CD4-positive, alpha-beta T cell treated with Interleukin-15 for 4 hours (primary cell): ENCODE data around the gene TPTE2.
"Not testable (repeated sequence)": the region's sequence is repeated elsewhere in the genome, so short reads cannot be mapped to it uniquely, and the experiment has no call there.

Experiments
- DNase-seq: peaks from one replicate; pipeline ENCODE4 v3.0.0-alpha.2; 2020; ENCODE audit warnings: low spot score

TPTE2 gene

DNA sequence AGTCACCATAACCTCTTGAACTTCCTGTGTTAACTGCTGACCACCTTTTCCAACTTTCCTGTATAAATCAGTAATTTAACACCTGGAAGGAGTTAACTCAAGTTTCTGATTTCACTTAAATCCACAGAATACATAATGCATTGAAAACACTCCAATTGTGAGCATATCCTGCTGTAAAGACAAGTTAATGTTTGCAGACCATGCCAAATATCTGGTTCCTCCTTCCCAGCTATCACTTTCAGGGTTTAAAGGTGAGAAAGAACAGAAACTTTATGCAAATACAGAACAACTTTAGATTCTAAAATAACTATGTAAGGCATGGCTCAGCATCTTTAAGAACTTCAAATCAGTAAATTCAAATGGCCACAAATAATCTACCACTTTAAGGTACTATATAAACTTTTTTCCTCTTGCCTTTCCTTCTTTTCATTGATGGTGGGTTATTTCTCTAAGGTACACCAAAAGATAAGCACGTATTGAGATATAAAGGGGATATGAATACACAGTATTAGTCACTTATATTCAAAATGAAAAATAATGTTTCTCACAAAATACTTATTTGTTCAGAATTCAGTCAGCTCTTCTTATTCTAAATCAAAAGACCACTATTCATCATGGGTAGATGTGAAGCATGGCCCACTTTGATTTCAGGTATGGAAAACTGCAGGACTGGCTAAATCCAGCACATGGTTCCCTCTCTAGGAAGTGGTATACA is 6.6 kb upstream of the TPTE2 start:
- no peak for DNase-seq

DNA sequence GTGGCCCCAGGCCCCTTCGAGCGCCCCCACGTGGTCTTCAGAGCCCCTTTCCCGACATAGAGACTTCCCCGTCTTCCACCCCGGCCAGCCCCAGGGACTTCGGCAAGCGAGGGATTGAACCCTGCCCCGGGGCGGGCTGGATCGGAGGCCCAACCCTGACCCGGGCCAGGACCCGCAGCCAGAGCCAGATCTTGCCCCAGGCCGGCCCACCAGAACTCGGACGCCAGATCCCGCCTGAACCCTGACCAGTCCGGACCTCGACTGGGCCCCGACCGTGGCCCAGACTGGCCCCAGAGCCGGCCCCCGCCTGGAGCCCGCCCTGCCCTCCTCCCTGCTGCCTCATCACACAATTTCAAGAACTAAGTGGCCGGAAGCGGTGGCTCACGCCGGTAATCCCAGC is 253 bp upstream of the TPTE2 start:
- no peak for DNase-seq

DNA sequence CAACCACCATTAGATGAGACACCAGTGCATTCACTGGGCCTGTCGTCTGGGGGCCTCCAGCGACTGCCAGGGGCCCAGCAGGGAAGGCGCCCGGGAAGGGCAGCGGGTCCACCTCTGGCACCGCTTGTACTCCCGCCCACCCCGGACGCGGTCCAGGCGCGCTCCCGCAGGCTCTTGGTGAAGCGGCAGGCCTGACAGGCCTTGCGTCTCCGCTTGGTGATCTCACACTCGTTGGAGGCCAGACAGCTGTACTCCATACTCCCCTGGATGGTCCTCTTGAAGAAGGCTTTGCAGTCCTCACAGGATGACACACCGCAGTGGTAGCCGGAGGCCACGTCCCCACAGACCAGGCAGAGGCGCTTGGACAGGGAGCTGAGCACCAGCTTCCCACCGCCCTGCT is 660 bp downstream of the TPTE2 start:
- not testable (repeated sequence) for DNase-seq

DNA sequence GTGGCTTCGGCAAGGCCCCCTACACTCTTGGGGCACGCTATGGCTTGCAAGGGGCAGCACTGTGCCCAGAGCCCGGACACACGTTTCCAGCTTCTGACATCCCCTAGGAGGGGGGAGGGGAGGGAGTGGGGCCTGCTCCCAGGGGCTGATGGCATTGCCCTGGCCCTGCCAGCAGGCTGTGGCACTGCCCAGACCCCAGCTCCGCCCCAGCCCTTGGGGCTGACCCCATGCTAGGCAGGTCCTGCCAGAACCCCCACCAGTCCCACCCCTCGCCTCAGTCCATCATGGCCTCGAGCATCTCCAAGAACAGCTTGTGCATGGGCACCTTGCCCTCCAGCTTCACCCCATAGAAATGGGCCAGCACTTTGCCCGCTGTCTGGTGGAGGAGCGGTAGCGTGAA is 1.6 kb downstream of the TPTE2 start:
- not testable (repeated sequence) for DNase-seq

DNA sequence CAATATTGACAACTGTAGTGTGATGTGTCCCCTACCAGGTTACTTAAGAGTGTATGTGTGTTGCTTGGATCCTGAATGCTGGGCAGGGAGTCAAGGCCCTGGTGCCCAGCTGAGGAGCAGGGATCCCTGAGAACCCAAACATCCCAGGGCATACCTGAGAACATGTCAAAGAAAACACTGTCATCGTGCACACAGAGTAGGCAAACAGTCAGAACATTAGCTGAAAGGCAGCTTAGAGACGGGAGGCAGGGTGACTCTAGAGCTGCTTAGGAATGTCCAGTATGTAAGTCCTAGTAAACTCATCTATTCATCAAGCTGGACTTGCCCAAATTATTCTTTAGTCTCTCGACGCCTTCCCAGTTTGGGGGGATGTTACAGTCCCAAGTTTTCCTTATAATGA is 4.0 kb downstream of the TPTE2 start:
- not testable (repeated sequence) for DNase-seq

DNA sequence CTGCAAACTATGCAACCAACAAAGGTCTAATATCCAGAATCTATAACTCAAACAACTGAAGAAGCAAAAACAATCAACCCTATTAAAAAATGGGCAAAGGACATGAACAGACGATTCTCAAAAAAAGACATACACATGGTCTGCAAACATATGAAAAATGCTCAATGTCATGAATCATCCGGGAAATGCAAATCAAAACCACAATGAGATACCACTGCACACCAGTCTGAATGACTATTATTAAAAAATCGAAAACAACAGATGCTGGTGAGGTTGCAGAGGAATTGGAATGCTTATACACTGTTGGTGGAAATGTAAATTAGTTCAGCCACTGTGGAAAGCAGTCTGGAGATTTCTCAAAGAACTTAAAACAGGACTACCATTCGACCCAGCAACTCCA is 12.1 kb downstream of the TPTE2 start:
- not testable (repeated sequence) for DNase-seq

DNA sequence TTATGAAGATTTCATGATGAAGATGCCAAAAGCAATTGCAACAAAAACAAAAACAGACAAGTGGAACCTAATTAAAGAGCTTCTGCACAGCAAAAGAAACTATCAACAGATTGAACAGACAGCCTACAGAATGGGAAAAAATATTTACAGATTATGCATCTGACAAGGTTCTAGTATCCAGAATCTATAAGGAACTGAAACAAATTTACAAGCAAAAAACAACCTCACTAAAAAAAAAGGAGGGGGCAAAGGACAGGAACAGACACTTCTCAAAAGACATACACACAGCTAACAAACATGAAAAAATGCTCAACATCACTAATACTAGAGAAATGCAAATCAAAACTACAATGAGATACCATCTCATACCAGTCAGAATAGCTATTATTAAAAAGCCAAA is 35.7 kb downstream of the TPTE2 start:
- not testable (repeated sequence) for DNase-seq

DNA sequence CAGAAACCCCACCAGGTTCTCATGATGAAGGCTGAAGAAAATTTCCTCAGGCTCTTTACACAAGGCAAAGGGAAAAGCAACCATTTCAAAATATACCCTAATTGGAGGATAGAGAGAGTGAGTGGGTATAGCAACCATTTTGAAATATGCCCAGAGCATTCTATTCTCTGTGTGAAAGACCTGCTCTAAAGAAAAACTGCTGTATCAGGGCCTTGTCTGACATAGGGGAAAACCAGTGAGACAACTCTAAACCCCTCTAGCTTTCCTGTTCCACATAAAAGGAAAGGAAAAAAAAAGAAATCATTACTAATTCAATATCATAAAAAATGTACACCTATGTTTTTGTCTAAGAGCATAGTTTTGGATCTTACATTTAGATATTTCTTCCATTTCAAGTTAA is 42.3 kb downstream of the TPTE2 start:
- no peak for DNase-seq

DNA sequence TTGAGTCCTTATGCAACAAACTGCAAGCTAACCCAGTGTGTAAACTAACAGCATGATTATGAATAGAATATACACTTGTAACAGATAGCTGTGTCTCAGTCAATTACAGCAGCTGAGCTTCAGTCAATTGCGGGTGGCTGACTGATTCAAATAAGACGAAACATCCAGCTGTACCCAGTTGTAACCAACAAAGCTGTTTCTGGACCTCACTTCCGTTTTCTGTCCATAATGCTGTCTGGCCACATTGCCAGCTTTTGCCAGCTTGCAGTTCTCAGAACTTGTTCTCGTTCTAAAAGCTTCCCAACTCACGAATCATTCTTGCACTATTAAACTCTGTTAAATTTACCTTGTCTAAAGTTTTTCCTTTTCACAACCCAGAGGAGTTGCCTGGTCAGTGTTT is 53.7 kb downstream of the TPTE2 start:
- not testable (repeated sequence) for DNase-seq

DNA sequence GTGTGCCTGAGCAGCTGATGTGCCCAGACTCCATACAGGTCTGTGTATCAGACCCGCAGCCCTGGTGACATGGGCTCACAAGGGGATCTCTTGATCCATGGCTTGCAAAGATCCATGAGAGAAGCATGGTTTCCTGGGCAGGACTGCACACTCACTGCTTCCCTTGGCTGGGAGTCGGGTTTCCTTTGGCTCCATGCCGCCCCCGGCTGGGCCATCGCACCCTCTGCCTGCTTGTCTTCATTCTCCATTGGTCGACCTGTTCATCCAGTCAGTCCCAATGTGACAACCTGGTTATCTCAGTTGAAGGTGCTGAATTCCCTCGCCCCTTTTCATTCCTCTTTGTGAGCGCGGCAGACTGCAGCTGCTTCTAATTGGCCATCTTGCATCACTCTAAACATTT is 101.2 kb downstream of the TPTE2 start:
- DNase-seq, result not testable (repeated sequence)

DNA sequence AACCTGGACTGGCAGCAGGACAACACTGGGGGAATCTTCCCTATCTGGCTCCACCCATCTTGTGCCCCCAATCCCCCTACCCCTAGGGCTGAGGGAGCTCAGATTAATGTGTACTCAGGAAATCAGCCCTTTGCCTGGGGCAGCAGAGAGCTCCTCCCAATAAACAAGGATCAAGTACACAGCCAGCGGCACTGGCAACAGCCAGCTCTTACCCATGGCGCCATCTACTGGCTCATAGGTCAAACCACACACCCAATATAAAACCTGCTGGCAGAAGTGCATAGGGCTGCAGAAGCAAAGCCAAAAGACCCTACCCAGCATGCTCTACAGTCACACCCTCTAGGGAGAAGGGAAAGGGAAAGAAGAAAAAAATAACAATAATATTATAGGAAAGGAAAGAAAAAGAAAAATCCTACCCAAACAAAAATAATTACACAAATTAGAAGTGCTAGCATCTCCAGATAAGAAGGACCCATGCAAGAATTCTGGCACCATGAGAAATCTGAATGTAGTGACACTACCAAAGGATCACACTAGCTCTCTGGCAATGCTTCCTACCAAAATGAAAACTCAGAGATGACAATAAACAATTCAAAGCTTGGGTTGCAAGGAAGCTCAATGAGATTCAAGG is 122.2 kb downstream of the TPTE2 start:
- DNase-seq, result not testable (repeated sequence)

DNA sequence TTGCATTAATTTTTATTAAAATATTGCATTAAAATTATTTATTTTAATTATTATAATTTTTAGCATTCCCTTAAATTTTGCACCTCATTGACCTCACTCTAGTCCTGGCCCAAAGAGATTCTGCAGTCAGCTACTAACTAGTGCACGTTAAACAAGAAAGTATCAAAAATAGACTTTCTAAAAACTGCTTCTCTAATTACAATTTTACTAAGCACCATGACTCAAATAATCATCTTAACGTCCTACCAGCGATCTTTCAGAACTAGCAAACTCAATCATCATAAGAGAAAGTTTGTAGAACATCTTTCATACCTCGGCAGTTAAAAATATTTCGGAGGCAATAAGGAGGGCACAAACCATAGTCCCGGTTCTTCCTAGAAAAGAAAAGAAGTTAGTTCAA is 123.6 kb downstream of the TPTE2 start:
- not testable (repeated sequence) for DNase-seq

DNA sequence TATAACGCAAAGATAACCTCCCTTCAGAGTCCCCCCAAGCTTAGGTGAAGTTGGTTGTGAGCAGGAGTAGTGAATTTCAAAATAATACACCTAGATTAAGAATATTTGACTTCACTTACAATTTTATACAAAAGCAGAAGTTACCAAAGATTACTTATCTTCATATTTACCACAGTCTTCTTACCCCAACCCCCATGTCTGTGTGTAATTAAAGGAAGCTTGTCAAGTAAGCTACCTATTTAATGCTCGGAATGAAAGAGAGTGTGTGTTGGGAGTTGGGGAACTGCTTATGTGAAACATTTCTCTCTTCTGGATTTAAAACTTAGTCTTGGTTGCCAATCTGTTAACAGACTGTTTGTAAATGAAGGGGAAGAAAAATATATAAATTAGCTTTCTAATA is 139.1 kb downstream of the TPTE2 start:
- DNase-seq, result not testable (repeated sequence)

DNA sequence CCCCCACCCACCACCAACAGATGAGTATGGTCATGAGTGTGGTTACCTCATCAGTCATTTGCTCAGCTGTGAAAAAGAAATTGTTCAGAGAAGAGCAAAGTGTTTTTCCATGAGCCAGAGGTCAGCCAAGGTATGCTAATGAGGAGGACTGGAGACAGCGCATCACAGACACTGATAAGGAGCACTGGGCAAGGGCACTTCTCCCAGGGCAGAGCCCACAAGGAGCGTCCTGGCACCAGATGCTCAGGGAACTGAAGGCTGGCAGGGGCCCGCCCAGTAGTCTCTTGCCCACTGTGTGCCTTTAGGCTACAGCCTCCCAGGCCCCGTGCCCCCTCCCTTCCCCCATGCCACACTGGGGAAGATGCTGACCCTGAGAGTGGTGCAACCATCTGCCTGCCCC is 148.8 kb downstream of the TPTE2 start:
- DNase-seq, result not testable (repeated sequence)

DNA sequence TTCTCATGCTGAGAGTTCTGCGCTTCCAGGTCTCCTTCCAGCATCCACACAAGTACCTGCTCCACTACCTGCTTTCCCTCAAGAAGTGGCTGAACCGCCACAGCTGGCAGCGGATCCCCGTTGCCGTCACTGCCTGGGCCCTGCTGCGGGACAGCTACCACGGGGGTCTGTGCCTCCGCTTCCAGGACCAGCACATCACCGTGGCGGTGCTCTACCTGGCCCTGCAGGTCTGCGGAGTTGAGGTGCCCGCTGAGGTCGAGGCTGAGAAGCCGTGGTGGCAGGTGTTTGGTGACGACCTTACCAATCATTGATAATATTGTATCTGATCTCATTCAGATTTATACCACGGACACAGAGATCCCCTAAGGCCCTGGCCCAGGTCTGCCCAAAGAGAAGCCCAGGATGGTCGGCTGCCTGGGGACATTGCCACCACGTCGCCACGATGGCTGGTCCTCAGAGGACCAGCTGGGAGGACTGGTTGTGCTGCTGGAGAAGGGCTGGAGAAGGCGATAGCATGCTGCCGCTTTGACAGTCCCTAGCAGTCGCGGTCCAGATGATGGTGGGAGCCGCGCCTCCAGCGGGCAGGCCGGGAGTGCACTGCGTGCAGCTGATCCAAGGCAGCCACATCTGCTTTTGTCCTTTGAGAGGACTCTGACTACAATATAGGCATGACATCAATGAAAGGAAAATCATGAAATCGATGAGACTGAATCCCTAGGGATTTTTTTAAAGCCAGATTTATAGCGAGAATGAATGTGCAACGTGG is 178.4 kb downstream of the TPTE2 start:
- not testable (repeated sequence) for DNase-seq

DNA sequence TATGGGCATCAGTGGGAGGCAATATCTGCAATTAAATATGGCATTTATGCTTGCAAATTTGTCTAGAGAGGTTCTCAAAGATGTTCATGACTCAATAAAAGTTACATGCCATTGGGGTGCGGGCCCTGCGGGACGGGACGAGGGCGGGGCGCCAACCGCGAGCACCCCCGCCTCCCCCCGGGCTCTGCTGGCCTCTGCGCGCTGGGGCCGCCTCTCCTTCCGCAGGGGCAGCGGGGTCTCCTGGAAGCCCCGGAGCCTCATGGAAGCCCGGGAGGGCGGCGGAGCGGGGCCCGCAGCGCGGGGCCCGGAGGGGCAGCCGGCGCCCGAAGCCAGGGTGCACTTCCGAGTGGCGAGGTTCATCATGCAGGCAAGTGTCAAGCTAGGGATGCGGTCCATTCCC is 179.2 kb downstream of the TPTE2 start:
- DNase-seq, result no peak
